Upper lobe of right lung (tissue), 1 donor: ENCODE data around the gene AP5S1. TPM values are rescaled to one million over a fixed set of nuclear protein-coding genes. Genes with fewer than 3 reads are reported as not detected.

Experiments used
- ATAC-seq: fragments of 200-7000 bp; cut with Tn5 transposase; one replicate; pipeline ENCODE4 v1.9.1; 2020; ENCODE audit warnings: mild to moderate bottlenecking, moderate library complexity
- DNase-seq: peaks from one replicate; pipeline ENCODE4 v3.0.0-alpha.2; 2020
- H3K27ac ChIP-seq: fragments of 200-600 bp; one replicate; pipeline ENCODE4 v1.8.0; 2022
- H3K27me3 ChIP-seq: fragments of 200-600 bp; one replicate; pipeline ENCODE4 v1.8.0; 2022; ENCODE audit warnings: mild to moderate bottlenecking
- H3K36me3 ChIP-seq: fragments of 200-600 bp; one replicate; pipeline ENCODE4 v1.8.0; 2022
- H3K4me1 ChIP-seq: fragments of 200-600 bp; one replicate; pipeline ENCODE4 v1.8.0; 2022
- H3K4me3 ChIP-seq: fragments of 200-600 bp; one replicate; pipeline ENCODE4 v1.8.0; 2022; ENCODE audit warnings: mild to moderate bottlenecking
- H3K9me3 ChIP-seq: fragments of 200-600 bp; one replicate; pipeline ENCODE4 v1.8.0; 2022
- CTCF ChIP-seq: fragments of 200-600 bp; IDR thresholded peaks from one replicate; pipeline ENCODE4 v1.8.0; 2022; ENCODE audit warnings: antibody characterized with exemption
- intact Hi-C: fragments of 100-400 bp; cut with DNase I; formaldehyde crosslinking; loops from one replicate; pipeline ENCODE4 v1.11.0; 2022
- total RNA-seq: library from RNA; stranded (reverse); fragmentation: NEBNext Ultra II Directional; extraction: Animal tissue kit (Norgen Biotek cat#: 25700); gene quantifications from one replicate; pipeline ENCODE4 v1.2.1, GENCODE V29; 2021
- donor health status: DM: no; HTN: yes; CAD: no; lungs with severe emphysema.

The AP5S1 gene
- total RNA-seq, 1 donor from 2014 or later = 13.1 TPM

GRCh38 chr20:3795511-3796468, 24.6 kb upstream of the AP5S1 start, which contains the start of gene CDC25B:
Gene CDC25B (plus strand): TSS chr20:3796310. CDS start chr20:3796532, 222 bp downstream.
- H3K9me3 ChIP-seq = no peaks in the 10 kb centered on the region
- H3K36me3 ChIP-seq = peaks cover 28% of the 10 kb centered on the region
- H3K4me3 ChIP-seq = peak within 1 kb of the TSS; percentile 70
- H3K27me3 ChIP-seq = no peaks in the 10 kb centered on the region
- peak; percentile 92 for ATAC-seq
- intact Hi-C loops = no loop called here
- TF ChIP-seq CTCF = peak; percentile 42
- peaks cover 42% of the 10 kb centered on the region for H3K4me1 ChIP-seq
- DNase-seq = peak; percentile 97
- peak within 1 kb of the TSS; percentile 94 for H3K27ac ChIP-seq

- TF ChIP-seq CTCF = no peak
- H3K4me3 ChIP-seq = peak overlapping the region; percentile 70
- peak overlapping the region; percentile 72 for H3K27ac ChIP-seq
- no peaks in the 10 kb centered on the region for H3K9me3 ChIP-seq
- intact Hi-C loops = no loop called here
- peaks cover 37% of the 10 kb centered on the region for H3K36me3 ChIP-seq
- no peak for DNase-seq
- H3K27me3 ChIP-seq = no peaks in the 10 kb centered on the region
- peaks cover 50% of the 10 kb centered on the region for H3K4me1 ChIP-seq
- no peak for ATAC-seq
Observed at GRCh38 chr20:3796477-3797225, 23.7 kb upstream of the AP5S1 start.

GRCh38 chr20:3797226-3797545, 23.2 kb upstream of the AP5S1 start:
- no peak for DNase-seq
- no peaks in the 10 kb centered on the region for H3K9me3 ChIP-seq
- peaks cover 56% of the 10 kb centered on the region for H3K4me1 ChIP-seq
- TF ChIP-seq CTCF = no peak
- H3K27ac ChIP-seq = peak overlapping the region; percentile 72
- intact Hi-C loops = no loop called here
- no peaks in the 10 kb centered on the region for H3K27me3 ChIP-seq
- no peak for ATAC-seq
- peak overlapping the region; percentile 70 for H3K4me3 ChIP-seq
- peaks cover 42% of the 10 kb centered on the region for H3K36me3 ChIP-seq

- Histone ChIP-seq H3K27me3 (no peaks in the 10 kb centered on the region), H3K36me3 (peaks cover 48% of the 10 kb centered on the region), H3K9me3 (no peaks in the 10 kb centered on the region), H3K4me3 (peak overlapping the region; percentile 70), H3K4me1 (peaks cover 61% of the 10 kb centered on the region), H3K27ac (peak overlapping the region; percentile 72)
- TF ChIP-seq CTCF = no peak
- DNase-seq (no peak), ATAC-seq (no peak)
- intact Hi-C loops = no loop called here
Observed at GRCh38 chr20:3797592-3798372, 22.6 kb upstream of the AP5S1 start.

- Histone ChIP-seq H3K9me3 (no peaks in the 10 kb centered on the region), H3K4me1 (peaks cover 67% of the 10 kb centered on the region), H3K27me3 (no peaks in the 10 kb centered on the region), H3K4me3 (peak overlapping the region; percentile 70), H3K36me3 (peaks cover 54% of the 10 kb centered on the region), H3K27ac (peak overlapping the region; percentile 72)
- no peak for DNase-seq
- intact Hi-C loops = no loop called here
- no peak for TF ChIP-seq CTCF
- ATAC-seq = no peak
Observed at GRCh38 chr20:3798373-3798768, 22.0 kb upstream of the AP5S1 start.
